ENCODE results near the gene RNF112.

RNF112 gene

DNA sequence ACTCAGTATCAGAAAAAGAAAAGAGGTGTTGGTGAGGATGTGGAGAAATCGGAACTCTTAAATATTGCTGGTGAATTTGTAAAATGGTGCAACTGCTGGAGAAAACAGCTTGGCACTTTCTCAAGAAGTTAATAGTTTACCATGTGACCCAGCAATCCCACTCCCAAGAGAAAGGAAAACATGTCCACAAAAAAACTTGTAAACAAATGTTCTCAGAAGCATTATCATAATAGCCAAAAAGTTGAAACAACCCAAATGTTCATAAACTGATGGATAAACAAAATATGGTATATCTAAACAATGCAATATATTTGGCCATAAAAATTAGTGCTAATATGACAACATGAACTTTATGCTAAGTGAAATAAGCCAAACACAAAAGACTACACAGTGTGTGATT, 35.3 kb upstream of the RNF112 start:
- no peak for DNase-seq

DNA sequence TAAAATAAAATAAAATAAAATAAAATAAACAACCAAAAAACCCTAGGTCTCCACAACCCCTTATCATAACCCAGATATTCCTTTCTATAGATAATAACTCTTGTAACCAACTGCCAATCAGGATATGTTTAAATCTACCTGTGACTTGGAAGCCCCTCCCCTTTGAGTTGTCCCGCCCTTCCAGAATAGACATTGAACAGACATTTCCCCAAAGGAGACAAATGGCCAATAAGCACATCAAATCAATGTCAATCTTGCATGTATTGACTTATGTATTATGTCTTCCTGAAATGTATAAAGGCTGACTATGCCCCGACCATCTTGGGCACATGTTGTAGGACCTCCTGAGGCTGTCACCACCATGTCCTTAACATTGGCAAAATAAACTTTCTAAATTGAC, 34.2 kb upstream of the RNF112 start:
- peak in 1 of 2 experiments; percentile 18 for DNase-seq

DNA sequence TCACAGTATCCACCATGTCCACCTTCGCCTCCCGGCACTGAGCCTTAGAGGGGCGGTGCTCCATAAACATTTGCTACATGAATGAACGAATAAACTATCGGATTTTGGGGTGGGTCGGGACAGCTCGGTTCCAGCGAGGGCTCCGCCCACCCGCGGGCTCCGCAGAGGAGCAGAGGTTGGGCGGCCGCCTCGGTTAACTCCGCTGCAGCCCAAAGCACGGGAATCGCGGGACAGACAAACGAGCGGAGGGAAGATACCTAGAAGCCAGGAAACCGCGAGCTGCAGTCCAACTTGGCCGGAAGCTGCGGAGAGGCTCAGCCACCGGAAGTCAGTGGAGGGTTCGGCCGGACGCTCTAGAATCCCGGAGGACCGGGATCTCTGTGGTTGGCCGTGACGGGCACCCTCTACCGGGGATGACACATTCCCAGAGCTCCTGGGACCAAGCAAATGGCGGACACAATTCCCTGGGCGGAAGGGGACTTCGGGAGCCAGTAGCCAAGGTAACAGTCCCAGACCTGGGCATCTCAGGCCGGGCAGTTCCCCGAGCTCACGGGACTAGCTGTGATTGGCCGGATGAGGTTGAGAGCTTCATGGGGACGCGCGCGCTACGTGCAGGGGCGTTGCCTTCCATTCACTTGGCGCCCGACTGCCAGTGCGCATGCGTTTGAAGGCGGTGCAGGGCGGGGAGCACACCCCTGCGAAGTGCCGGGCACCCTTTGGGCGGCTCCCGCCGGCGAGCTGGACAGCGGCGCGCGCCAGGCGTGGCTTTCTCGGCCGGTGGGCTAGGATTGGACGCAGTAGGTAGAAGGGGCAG, 33.2 kb upstream of the RNF112 start:
- peak; percentile 95 to 96 for DNase-seq

DNA sequence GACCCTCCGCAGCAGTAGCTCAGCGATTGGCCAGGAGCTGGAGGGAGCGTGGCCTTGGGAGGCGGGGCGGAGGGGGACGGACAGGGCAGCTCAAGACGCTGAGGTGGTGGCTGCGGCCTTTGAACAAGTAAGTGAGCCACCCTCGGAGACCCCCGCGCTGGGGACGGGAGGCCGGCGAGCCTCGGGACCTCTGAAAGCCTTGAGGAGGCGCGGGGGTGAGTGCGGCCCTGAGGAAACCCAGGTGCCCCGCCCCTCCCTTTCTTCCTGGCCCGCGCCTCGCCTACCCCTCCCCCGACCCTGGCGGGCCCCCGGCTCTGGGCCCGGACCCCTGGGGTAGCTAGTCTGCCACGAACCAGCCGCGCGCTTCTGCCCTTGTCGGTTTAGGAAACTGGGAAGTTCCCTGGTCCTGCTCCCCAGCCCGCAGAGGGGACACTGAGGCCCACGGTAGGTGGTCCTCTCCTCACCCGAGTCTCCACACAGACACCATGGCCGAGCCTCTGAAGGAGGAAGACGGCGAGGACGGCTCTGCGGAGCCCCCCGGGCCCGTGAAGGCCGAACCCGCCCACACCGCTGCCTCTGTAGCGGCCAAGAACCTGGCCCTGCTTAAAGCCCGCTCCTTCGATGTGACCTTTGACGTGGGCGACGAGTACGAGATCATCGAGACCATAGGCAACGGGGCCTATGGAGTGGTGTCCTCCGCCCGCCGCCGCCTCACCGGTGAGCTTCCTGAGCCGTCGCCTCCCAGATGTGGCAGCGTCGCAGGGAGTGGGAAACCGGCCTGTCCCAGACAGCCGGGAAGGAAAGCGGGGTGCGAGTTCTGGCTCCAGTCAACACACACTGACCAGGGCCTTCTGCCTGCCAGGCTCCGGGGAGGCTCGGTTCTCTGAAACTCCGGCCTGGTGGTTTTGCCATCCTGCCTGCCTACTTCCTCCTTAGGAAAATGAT, 32.3 kb upstream of the RNF112 start, which contains the start of gene MAPK7:
Gene MAPK7, plus strand, starts transcription at position 83 of the 945 bp plus-strand sequence. Its CDS starts 403 bp downstream, at position 486.
- DNase-seq = peak in 1 of 2 experiments; percentile 43

DNA sequence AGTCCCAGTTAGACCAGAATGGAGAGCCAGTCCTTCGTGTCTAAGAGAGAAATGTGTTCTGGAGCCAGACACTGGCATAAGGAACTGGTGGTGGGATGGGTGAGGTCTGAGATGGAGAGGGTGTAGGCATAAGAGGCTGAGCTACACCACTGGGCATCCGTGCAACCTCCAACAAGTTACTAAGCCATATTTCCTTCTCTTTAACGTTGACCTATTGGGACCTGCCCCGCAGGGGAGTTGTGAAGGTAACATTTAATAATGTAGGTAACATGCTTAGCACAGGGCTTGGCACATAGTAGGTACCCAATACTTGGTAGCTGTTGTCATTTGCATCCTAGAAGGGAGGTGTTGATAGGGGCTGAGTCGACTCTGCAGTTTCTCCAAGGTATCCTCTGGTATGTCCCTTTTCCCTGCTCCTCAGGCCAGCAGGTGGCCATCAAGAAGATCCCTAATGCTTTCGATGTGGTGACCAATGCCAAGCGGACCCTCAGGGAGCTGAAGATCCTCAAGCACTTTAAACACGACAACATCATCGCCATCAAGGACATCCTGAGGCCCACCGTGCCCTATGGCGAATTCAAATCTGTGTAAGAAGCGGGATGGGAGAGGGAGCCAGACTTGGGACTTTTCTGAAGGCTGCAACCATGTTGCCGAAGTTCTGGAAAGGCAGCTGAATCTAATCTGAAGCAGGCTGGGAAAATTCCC, 31.5 kb upstream of the RNF112 start:
- no peak for DNase-seq

DNA sequence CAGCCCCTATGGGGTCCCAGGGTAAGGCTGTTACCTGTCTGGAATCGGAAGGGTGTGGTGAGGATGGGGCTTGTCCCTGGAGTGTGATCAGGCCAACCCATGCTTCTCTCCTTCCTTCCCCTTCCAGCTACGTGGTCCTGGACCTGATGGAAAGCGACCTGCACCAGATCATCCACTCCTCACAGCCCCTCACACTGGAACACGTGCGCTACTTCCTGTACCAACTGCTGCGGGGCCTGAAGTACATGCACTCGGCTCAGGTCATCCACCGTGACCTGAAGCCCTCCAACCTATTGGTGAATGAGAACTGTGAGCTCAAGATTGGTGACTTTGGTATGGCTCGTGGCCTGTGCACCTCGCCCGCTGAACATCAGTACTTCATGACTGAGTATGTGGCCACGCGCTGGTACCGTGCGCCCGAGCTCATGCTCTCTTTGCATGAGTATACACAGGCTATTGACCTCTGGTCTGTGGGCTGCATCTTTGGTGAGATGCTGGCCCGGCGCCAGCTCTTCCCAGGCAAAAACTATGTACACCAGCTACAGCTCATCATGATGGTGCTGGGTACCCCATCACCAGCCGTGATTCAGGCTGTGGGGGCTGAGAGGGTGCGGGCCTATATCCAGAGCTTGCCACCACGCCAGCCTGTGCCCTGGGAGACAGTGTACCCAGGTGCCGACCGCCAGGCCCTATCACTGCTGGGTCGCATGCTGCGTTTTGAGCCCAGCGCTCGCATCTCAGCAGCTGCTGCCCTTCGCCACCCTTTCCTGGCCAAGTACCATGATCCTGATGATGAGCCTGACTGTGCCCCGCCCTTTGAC, 30.3 kb upstream of the RNF112 start:
- DNase-seq = no peak

DNA sequence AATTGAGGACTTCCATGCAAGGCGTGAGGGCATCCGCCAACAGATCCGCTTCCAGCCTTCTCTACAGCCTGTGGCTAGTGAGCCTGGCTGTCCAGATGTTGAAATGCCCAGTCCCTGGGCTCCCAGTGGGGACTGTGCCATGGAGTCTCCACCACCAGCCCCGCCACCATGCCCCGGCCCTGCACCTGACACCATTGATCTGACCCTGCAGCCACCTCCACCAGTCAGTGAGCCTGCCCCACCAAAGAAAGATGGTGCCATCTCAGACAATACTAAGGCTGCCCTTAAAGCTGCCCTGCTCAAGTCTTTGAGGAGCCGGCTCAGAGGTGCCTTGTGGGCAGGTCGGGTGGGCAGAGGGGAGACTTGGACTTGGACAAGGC, 29.7 kb upstream of the RNF112 start:
- no peak for DNase-seq

DNA sequence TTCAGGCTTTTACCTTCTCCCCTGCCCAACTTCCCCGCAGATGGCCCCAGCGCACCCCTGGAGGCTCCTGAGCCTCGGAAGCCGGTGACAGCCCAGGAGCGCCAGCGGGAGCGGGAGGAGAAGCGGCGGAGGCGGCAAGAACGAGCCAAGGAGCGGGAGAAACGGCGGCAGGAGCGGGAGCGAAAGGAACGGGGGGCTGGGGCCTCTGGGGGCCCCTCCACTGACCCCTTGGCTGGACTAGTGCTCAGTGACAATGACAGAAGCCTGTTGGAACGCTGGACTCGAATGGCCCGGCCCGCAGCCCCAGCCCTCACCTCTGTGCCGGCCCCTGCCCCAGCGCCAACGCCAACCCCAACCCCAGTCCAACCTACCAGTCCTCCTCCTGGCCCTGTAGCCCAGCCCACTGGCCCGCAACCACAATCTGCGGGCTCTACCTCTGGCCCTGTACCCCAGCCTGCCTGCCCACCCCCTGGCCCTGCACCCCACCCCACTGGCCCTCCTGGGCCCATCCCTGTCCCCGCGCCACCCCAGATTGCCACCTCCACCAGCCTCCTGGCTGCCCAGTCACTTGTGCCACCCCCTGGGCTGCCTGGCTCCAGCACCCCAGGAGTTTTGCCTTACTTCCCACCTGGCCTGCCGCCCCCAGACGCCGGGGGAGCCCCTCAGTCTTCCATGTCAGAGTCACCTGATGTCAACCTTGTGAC, 29.1 kb upstream of the RNF112 start:
- no peak for DNase-seq

DNA sequence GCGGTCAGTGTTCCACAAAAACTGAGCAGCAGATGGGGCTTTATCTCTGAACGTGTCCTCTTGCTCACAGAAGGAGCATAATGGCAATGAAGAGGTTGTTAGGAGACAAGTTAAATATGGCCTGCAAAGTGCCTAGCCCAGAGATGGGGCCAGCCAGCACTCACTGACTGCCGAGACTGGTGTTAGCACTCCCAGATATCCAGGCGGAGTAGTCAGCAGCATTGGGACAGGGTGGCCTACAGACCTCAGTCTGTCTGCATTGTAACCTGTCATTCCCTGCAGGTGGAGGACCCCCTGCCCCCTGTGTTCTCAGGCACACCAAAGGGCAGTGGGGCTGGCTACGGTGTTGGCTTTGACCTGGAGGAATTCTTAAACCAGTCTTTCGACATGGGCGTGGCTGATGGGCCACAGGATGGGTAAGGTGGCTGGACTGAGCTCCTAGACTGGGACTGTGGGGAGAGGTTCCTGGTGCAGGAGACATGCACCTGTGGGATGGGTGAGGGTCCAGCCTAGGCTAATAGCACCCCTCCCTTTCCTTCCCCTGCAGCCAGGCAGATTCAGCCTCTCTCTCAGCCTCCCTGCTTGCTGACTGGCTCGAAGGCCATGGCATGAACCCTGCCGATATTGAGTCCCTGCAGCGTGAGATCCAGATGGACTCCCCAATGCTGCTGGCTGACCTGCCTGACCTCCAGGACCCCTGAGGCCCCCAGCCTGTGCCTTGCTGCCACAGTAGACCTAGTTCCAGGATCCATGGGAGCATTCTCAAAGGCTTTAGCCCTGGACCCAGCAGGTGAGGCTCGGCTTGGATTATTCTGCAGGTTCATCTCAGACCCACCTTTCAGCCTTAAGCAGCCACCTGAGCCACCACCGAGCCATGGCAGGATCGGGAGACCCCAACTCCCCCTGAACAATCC, 28.2 kb upstream of the RNF112 start:
- DNase-seq = no peak

DNA sequence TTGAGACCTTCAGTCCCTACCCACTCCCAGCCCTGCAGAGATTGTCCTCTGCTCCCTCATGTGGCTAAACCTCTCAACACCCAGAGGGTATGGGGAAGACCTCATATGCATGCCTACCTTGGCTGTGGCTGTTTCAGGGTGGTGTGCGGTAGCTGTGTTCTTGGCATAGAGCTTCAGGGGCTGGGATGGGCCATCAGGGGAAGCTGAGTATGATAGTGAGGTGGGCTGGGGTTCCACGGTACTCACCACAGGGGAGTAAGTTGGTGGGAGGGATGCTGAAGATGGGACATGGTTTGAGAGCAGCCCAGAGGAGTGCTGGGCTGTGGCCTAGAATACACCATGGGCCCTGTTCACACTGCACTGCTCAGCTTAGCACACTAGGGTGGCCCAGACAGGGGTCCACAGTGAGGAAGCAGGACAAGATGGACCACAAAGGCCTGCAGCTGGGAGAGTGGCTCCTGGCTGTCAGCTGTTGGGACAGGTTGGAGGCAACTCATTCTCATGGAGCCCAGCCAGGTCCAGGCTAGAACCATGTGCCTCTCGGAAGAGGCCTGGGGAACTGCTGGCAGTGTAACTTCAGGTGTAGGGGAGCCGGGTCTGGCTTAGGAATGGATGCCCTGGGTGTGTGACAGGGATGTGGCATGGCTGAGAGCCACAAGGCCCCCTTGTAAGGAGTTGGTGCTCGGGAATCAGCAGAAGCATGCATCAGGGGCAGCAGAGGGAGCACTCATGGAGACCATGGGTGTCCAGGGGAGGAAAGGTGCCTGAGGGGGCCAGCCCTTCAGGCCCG, 27.2 kb upstream of the RNF112 start:
- no peak for DNase-seq

DNA sequence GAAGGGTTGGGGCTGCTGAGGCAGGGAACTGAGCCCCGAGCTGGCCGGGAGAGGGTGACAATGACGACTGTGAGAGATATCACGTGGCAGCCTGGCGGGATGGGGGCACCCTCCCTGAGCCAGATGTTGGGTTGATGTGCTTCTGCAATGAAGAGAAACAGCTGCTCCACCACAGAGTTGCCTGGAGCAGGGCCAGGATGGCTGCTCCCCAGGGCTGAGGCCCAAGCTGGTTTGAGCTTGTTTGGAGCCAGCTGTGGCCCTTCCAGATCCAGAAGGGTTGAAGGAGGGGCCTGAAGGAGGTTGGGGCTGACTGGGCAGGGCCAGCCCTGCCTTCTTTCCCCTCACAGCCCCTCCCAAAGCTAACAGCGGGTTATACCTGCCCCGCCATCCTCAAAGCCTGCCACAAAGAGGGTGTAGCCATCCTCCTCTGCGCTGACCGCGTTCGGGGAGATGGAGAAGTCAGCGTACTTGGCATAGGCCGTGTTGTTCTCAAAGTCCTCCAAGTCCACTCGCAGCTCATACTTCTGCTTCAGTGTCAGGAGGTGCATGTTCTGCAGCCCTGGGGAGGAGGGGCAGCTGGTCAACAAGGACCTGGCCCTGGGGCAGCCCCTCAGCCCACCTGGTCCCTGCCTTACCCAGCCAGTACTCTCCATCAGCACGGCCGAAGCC, 26.2 kb upstream of the RNF112 start:
- DNase-seq = no peak

DNA sequence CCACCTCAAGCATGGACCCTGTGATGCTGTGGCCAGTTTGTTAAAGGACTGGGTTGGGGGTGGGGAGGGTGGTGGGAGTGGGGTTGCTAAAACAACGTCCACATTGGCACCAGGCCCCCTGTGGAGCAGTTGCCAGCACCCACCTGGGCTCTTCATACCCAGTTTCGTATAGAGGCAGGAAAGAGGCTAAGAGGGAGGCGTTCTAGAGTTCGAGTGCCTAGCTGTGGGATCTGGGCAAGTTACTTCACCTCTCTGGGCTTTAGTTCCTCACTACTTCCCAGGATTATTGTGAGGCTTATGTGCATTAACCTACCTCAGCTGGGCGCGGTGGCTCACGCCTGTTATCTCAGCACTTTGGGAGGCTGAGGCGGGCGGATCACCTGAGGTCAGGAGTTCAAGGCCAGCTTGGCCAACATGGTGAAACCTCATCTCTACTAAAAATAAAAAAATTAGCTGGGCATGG, 25.5 kb upstream of the RNF112 start:
- no peak for DNase-seq

DNA sequence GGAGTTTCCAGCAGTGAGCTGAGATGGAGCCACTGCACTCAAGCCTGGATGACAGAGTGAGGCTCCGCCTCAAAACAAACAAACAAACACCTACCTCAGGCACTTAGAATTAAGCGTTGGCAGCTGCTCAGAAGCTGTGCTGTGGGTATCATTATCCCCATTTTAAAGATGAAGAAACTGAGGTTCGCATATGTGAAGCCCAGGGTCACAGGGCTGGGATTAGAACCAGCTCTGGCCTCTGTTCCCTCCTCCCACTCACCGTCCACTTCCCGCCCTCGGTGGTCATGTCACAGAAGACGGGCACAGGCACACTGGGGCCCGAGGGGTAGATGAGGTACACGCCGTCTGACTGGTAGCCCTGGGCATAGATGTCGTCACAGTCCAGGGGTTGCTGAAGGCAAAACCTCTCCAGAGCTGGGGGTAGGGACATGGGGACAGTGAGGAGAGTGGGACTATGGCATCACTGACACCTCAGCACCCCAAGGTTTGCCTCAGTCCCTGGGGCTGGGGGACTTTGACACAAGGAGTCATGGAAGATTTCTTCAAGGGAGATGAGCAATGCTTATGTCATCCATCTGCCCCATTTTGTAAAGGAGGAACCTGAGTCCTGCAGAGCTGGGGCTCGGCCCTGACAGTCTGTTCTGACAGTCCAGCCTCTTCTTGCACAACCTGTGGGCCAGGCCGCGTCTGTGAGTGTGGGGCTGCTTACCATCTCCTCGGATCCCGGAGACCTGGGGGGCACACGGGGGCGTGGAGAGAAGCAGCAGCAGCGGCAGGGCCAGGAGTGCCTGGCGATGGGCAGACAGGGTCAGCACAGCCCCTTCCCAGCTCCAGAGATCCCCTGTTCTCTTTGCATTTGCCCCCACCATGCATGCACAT, 24.7 kb upstream of the RNF112 start:
- DNase-seq = no peak

DNA sequence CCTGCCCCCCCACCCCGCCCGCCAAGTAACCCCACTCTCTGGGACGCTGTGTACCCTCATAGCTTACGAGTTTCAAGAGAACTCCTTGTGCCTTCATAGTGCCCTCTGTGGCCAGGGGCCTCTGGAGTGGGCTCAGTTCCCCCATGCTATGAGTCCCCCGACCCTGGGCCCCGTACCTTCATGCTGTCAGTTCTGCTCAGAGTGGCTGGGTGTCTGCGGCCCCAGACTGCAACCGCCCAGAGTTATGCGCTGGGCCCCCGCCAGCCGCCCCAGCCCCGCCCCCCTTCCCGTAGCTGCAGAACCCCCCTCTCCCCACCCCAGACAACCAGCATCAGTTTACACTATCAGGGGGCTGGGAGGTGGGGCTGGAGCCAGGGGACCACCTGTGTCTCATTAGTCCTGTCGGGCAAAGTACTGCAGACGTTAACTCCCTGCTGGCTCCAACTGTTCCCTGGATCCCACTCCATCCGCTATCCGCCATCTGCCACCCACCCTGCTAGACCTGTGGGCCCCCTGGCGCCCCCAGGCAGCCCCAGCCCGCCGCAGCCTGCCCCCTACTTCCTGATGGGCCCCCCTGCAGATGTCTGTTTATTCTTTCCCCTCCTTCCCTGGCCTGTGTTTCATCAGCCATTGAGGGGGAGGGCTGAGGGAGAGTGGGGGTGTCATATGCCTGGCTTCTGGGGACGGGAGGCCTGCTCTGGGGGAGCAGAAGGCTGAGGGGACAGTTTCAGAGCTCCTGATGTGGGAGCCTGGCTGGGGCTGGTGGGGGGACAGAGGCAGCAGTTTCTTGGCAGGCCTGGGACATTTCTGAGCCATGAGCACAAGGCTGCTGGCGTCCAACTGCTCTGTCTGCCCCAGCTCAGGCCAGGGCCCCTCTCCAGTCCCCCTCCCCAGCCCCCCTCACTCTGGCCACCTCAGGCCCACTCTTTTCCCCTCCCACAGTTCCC, 23.8 kb upstream of the RNF112 start, which contains the start of gene MFAP4:
Gene MFAP4, minus strand, starts transcription at position 217 of the 947 bp plus-strand sequence. Its CDS starts 35 bp downstream, at position 182.
- peak; percentile 58 to 59 for DNase-seq

DNA sequence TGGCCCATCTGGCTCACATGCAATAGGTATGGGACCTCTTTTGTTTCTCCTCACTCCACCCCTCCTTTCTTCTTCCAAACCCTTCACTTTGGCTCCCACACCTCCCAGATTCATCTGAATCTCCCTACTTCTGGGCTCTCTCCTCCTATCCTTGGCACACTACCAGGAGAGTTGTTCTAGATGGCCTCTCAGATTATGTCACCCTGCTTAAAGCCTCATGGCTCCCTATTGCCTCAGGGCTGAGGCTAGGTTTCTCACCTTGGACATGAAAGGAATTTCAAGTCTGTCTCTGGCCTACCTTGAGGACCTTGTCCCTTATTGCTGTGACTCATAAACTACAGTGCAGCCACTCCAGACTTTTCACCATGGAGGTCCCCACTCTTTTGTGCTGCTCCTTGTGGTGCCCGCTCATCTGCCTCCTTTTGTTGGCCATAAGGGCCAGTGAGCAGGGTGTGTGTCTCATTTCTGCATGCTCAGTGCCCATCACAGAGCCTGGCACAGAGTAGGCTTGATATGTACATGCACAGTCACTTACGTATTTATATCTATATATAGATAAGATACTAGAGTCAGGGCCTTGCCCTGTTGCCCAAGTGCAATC, 23.0 kb upstream of the RNF112 start:
- DNase-seq = no peak
